IgD-negative memory B cell (primary cell): ENCODE data around the gene ACOT8. TPM values are rescaled to one million over a fixed set of nuclear protein-coding genes. Genes with fewer than 3 reads are reported as not detected.
"Not testable (repeated sequence)": the region's sequence is repeated elsewhere in the genome, so short reads cannot be mapped to it uniquely, and the experiment has no call there.

Experiments
- H3K27ac Mint-ChIP-seq, 3 donors: one replicate each; pipeline ENCODE4 v1.8.0; 2020 to 2022; ENCODE audit warnings: mild to moderate bottlenecking in 3 of 3, mixed read lengths in 3 of 3, moderate library complexity in 1 of 3
- H3K27me3 Mint-ChIP-seq: one replicate; pipeline ENCODE4 v1.8.0; 2021; ENCODE audit warnings: mixed read lengths
- H3K36me3 Mint-ChIP-seq: one replicate; pipeline ENCODE4 v1.8.0; 2020; ENCODE audit warnings: mild to moderate bottlenecking, mixed read lengths
- H3K4me1 Mint-ChIP-seq, 3 donors: one replicate each; pipeline ENCODE4 v1.8.0; 2020 to 2022; ENCODE audit warnings: mixed read lengths in 3 of 3, mild to moderate bottlenecking in 1 of 3
- H3K4me3 Mint-ChIP-seq, 4 donors: one replicate each; pipeline ENCODE4 v1.8.0; 2020 to 2022; ENCODE audit warnings: mild to moderate bottlenecking in 4 of 4, mixed read lengths in 4 of 4, moderate library complexity in 3 of 4
- H3K9me3 Mint-ChIP-seq, 3 donors: one replicate each; pipeline ENCODE4 v1.8.0; 2020 to 2021; ENCODE audit warnings: mixed read lengths in 3 of 3, mild to moderate bottlenecking in 1 of 3
- polyA plus RNA-seq: library from polyadenylated mRNA; unstranded; fragments of 300-500 nt; fragmentation: Illumina TruSeq; gene quantifications from one replicate; pipeline ENCODE4 v1.2.3, GENCODE V29; 2021

The ACOT8 gene
- polyA plus RNA-seq, 1 donor from 2014 or later, result 45.2 TPM

DNA sequence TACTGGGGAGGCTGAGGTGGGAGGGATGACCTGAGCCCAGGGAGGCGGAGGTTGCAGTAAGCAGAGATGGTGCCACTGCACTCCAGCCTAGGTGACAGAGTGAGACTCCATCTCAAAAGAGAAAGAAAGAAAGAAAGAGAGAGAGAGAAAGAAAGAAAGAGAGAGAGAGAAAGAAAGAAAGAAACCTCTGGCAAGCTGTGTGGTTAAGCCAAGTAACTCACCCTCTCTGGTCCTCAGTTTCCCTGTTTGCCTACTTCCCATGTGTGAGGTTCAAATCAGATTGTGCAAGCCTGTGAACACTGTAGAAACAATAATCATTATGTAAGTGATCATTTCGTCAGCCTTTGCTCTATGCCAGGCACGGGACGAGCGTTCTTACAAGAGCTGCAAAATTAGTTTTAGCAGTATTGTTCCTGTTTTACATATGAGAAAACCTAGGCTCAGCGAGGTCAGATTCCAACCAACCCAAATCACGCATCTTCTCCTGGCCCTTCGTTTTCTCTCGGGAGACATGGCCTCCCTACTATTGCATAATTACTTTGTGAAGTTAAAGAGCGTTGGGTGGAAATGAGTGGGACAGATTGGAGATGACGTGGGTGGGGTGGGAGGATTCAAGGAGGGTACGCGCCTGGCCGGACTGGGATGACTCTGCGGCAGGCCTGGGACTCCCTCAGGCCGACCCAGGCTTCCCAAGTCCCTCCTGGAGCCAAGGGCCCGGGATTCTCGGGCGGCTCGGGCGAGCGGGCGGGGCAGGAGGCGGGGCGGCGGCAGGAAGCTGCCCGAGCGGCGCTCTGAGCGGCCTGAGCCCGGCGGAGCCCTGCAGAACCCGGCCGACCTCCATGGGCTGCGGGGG lies 23.9 kb downstream of the ACOT8 start, which contains the start of gene SNX21:
SNX21 (plus strand) TSS at position 770 of the 853 bp plus-strand sequence. CDS start 121 bp downstream, outside the sequence.
- Mint-ChIP-seq H3K27ac (peak within 1 kb of the TSS in 1 of 3 donors; percentile 19), H3K27me3 (peaks cover 3% of the 10 kb centered on the region), H3K4me3 (peak within 1 kb of the TSS; percentile 74 to 95 (median 86)), H3K4me1 (peaks cover 5 to 6% (median 6%) of the 10 kb centered on the region in 3 donors), H3K36me3 (no peaks in the 10 kb centered on the region), H3K9me3 (no peaks in the 10 kb centered on the region)

DNA sequence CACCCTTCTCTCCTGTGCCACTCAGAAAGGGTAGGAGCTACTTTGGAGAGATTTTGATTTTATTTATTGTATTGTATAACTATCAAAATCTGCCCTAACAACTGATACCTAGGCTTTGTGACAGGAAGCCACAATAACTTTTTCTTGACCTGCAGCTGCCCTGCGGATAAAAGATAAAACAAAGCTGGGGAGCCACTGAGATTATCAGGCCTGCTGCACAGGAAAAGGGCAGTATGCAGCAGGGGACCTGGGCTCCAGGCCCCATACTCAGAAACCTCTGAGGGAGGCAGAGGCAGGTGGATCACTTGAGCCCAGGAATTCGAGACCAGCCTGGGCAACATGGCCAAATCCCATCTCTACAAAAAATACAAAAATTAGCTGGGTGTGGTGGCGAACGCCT lies 24.6 kb downstream of the ACOT8 start:
- no peaks in the 10 kb centered on the region for H3K36me3 Mint-ChIP-seq
- no peak overlapping the region for H3K27ac Mint-ChIP-seq
- H3K27me3 Mint-ChIP-seq, result peaks cover 3% of the 10 kb centered on the region
- no peaks in the 10 kb centered on the region for H3K9me3 Mint-ChIP-seq
- H3K4me3 Mint-ChIP-seq, result peak overlapping the region in 3 of 4 donors; percentile 74 to 87 (median 85)
- H3K4me1 Mint-ChIP-seq, result peaks cover 5 to 6% (median 6%) of the 10 kb centered on the region in 3 donors

DNA sequence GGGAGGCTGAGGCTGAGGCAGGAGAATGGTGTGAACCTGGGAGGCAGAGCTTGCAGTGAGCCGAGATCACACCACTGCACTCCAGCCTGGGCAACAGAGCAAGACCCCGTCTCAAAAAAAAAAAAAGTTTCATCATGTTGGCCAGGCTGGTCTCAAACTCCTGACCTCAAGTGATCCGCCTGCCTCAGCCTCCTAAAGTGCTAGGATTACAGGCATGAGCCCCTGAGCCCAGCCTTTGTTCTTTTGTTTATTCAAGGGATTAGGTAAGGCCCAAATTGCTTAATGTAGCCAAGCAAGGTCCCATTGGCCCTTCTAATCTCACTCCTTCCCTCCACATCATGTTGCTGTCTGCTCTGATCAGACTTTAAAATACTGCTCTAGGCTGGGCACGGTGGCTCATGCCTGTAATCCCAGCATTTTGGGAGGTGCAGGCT lies 27.5 kb downstream of the ACOT8 start:
- H3K27me3 Mint-ChIP-seq, H3K4me3 Mint-ChIP-seq, H3K4me1 Mint-ChIP-seq, H3K27ac Mint-ChIP-seq, H3K9me3 Mint-ChIP-seq, H3K36me3 Mint-ChIP-seq: not testable (repeated sequence)

DNA sequence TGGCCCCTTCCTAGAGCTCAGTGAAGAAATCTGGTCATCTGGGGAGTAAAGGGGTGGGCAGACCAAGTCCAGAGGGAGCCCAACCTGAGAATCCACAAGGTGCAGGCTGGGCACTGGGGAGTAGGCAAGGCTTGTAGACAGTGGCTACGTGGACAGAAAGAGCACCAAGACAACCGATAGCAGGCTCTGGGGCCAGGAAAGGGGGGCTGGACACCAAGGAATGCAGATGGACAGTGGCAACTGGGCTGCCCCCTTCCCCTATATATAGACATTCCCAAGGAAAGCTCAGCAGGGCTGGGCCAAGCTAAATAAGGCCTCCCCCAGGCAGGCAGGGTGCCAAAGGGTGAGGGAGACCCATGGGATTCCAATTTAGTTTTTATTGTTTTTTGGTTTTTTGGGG lies 28.6 kb downstream of the ACOT8 start:
- Mint-ChIP-seq H3K36me3 (no peaks in the 10 kb centered on the region), H3K9me3 (no peaks in the 10 kb centered on the region), H3K27ac (peak overlapping the region in 1 of 3 donors; percentile 35), H3K4me1 (peaks cover 11 to 14% (median 13%) of the 10 kb centered on the region in 3 donors), H3K4me3 (no peak overlapping the region), H3K27me3 (peaks cover 12% of the 10 kb centered on the region)

DNA sequence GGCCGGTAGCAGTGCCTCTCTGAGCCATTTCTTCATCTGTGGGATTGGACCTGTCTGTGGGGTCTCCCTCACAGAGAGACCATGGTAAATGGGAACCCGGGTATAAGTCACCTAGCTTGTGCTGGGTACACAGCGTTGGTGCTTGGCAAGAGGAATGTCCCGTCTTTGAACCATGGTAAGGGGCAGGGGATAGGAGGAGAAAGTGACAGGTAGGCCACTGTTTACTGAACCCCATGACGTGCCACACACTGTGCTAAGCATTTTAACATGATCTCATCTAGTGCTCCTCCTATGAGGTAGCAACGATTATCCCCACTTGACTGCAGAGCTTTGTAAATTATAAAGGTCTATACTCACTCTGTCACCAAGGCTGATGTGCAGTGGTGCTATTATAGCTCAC lies 29.5 kb downstream of the ACOT8 start:
- H3K9me3 Mint-ChIP-seq, result no peaks in the 10 kb centered on the region
- peaks cover 11% of the 10 kb centered on the region for H3K27me3 Mint-ChIP-seq

DNA sequence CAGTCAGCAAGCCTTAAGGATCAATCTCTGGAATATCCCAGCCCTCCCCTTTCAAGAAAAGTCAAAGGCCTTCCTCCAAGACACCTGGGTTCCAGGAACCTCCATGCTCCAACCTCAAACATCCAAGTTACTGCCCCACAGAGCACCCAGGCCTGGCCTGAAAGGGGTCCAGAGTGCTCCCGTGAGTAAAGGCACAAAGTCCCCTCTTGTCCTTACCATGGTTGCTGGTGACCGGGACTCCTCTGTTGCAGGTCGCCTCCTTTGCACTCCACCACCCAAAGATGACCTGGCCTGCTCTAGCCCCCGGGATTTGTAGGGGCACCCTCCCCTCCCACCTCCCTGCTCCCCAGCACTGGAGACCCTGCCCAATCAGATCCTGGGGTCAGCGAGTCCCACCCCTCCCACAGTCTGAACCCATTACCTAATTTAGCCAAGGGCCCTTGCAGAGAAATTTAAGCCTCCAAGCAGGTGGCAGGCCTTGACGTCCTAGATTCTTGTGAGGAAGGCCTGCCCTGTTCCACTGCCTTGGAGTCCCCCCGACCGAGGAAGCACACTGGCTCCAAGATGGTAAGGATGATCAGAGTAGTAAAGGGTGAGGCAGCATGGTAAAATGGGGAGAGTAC lies 30.1 kb downstream of the ACOT8 start, which contains the start of gene TNNC2:
TNNC2 (minus strand) TSS at position 283 of the 623 bp plus-strand sequence; CDS start at position 219, 64 bp downstream.
- Mint-ChIP-seq H3K27ac (no peak within 1 kb of the TSS), H3K27me3 (peaks cover 11% of the 10 kb centered on the region), H3K9me3 (no peaks in the 10 kb centered on the region), H3K36me3 (no peaks in the 10 kb centered on the region), H3K4me1 (peaks cover 6 to 13% (median 13%) of the 10 kb centered on the region in 3 donors), H3K4me3 (peak within 1 kb of the TSS in 2 of 4 donors; percentile 24 to 29)

More for the DNA sequence above, 29.5 kb downstream of the ACOT8 start:
- peak overlapping the region in 1 of 4 donors; percentile 24 for H3K4me3 Mint-ChIP-seq
- H3K27ac Mint-ChIP-seq, result no peak overlapping the region
- peaks cover 6 to 11% (median 11%) of the 10 kb centered on the region in 3 donors for H3K4me1 Mint-ChIP-seq
- H3K36me3 Mint-ChIP-seq, result no peaks in the 10 kb centered on the region

DNA sequence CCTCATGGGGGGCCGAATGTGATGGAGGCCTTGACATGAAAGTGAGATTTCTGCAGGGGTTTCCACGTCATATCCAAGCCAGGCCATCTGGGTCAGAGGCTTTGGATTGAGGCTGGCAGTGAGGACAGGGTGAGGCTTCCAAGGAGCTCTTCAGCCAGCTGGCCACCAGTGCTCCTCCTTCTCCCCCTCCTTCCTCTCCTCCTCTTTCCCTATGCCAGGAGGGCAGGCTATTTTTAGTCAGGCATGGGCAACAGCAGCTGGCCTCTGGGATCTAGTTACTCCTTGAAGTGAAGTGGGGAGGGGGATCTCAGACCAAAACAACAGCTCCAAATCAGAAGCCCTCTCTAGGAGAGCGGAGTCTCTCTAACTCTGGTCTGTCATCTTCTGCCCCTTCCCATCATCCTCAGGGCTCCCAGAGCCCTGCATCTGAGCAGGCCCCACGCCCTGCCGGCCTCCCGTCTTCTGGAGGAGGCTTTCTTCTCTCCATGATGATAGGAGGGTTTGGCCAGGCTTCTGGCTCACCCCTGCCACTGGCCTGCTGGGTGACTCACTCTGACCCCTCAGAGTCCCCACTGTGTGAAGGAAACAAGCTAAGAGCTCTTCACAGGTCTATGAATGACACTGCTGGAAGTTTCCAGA lies 30.7 kb downstream of the ACOT8 start:
- H3K36me3 Mint-ChIP-seq, result no peaks in the 10 kb centered on the region
- peaks cover 6 to 13% (median 13%) of the 10 kb centered on the region in 3 donors for H3K4me1 Mint-ChIP-seq
- peak overlapping the region in 1 of 4 donors; percentile 29 for H3K4me3 Mint-ChIP-seq
- H3K27ac Mint-ChIP-seq, result no peak overlapping the region
- peaks cover 11% of the 10 kb centered on the region for H3K27me3 Mint-ChIP-seq
- H3K9me3 Mint-ChIP-seq, result no peaks in the 10 kb centered on the region

DNA sequence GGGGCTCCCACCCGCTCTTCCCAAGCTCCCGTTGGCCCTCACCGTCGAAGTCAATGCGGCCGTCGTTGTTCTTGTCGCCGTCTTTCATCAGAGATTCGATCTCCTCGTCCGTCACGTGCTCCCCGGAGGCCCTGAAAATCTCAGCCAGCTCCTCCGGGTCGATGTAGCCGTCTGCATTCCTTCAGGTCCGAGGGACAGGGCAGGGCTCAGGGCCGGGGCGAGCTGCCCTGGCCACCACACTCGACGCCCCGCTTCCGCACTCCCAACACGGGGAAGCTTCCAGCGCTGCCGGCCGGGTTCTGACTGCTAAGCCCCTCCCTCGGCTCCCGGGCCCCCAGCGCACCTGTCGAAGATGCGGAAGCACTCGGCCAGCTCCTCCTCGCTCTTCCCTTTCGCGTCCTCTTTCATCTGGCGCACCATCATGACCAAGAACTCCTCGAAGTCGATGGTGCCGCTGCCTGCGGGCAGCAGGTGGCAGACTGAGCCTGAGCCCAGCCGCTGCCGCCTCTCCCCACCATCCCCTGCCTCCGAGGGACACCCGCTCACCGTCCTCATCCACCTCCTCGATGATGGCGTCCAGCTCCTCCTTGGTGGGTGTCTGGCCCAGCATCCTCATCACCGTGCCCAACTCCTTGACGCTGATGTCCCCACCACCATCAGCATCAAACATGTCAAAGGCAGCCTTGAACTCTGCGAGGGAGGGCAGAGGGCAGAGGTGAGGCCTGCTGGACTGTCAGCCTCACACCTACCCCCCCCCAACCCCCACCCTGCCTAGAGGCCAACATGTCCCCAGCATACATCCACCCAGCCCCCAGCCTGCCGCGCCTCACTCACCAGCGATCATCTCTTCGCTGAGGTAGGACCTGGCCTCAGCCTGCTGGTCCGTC lies 33.0 kb downstream of the ACOT8 start:
- peaks cover 6 to 16% (median 15%) of the 10 kb centered on the region in 3 donors for H3K4me1 Mint-ChIP-seq
- H3K36me3 Mint-ChIP-seq, result peaks cover 2% of the 10 kb centered on the region
- peak overlapping the region; percentile 76 to 89 (median 83) for H3K4me3 Mint-ChIP-seq
- peaks cover 13% of the 10 kb centered on the region for H3K27me3 Mint-ChIP-seq
- H3K27ac Mint-ChIP-seq, result peak overlapping the region; percentile 73 to 96 (median 80)
- no peaks in the 10 kb centered on the region for H3K9me3 Mint-ChIP-seq

DNA sequence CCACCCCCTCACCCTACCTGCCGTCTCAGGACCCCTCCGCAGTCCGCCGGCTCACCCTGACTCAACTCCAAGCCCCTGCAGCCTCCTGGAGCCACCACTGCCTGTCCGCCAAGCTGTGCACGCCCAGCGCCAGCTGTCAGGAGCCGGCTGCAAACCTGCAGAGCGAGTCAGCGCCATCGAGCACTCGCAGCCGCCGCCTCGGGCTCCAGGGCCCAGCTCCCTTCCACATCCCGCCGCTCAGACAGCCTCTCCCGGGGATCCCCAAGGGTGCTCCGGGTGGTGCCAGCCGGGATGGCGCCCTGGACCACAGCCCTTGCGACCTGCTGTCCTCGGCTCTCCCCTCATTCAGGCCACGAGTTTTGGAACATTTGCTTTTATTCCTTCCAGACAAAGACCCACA lies 34.3 kb downstream of the ACOT8 start:
- peak overlapping the region in 2 of 4 donors; percentile 41 to 65 for H3K4me3 Mint-ChIP-seq
- H3K27ac Mint-ChIP-seq, result no peak overlapping the region
- H3K9me3 Mint-ChIP-seq, result no peaks in the 10 kb centered on the region
- H3K4me1 Mint-ChIP-seq, result peaks cover 6 to 16% (median 15%) of the 10 kb centered on the region in 3 donors
- H3K36me3 Mint-ChIP-seq, result peaks cover 2% of the 10 kb centered on the region
- H3K27me3 Mint-ChIP-seq, result peaks cover 13% of the 10 kb centered on the region

DNA sequence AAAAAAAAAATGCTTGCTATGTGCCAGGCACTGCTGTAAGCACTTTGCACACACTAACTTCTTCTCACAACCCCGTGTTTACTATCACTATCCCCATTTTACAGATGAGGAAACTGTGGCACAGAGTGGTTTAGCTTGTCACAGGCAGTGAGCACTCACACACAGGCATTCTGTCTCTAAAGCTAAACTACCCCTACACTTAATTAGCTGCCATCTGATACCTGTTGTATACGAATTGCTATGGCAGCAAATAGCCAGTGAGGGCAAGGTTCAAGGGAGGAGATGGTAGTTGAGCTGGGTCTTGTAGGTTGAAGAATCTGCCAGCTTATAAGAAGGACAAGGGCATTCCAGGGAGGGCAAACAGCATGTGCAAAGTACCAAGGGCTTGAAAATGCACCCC lies 35.2 kb downstream of the ACOT8 start:
- Mint-ChIP-seq H3K27me3 (peaks cover 13% of the 10 kb centered on the region), H3K9me3 (no peaks in the 10 kb centered on the region), H3K4me3 (no peak overlapping the region), H3K4me1 (peaks cover 6 to 16% (median 15%) of the 10 kb centered on the region in 3 donors), H3K36me3 (peaks cover 2% of the 10 kb centered on the region), H3K27ac (no peak overlapping the region)

DNA sequence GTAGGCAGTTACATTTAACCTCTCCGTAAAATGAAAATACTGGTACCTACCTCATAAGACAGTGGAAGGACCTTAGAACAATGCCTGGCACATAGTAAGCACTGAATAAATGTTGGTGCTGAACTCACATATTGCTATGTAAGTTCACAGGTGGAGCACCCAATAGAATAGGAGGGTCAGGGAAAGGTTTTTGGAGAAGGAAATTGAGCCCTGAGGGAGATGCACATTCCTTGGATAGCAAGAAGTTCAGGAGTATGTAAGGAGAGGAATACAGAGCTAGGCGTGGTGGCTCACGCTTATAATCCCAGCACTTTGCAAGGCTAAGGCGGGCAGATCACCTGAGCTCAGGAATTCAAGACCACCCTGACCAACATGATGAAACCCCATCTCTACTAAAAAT lies 37.7 kb downstream of the ACOT8 start:
- H3K4me1 Mint-ChIP-seq, result peaks cover 6 to 15% (median 14%) of the 10 kb centered on the region in 3 donors
- H3K27ac Mint-ChIP-seq, result no peak overlapping the region
- H3K36me3 Mint-ChIP-seq, result peaks cover 2% of the 10 kb centered on the region
- H3K4me3 Mint-ChIP-seq, result no peak overlapping the region
- H3K27me3 Mint-ChIP-seq, result peaks cover 13% of the 10 kb centered on the region
- no peaks in the 10 kb centered on the region for H3K9me3 Mint-ChIP-seq

DNA sequence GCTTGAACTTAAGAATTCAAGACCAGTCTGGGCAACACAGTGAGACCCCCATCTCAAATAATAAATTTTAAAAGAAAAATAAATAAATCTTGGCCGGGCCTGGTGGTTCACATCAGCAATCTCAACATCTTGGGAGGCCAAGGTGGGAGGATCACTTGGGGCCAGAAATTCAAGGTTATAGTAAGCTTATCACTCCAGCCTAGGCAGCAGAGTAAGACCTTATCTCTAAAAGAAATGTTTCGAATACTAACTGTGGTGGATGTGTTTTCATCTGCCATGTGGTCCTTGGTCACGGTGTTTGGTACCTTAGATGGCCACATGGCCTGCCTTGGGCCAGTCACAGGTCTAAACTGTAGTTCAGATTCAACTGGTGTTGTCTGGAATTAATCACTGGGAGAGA lies 39.0 kb downstream of the ACOT8 start:
- no peak overlapping the region for H3K4me3 Mint-ChIP-seq
- H3K27me3 Mint-ChIP-seq, result peaks cover 3% of the 10 kb centered on the region
- peaks cover 2% of the 10 kb centered on the region for H3K36me3 Mint-ChIP-seq
- peaks cover 0 to 8% (median 6%) of the 10 kb centered on the region in 3 donors for H3K4me1 Mint-ChIP-seq
- H3K9me3 Mint-ChIP-seq, result no peaks in the 10 kb centered on the region
- no peak overlapping the region for H3K27ac Mint-ChIP-seq

DNA sequence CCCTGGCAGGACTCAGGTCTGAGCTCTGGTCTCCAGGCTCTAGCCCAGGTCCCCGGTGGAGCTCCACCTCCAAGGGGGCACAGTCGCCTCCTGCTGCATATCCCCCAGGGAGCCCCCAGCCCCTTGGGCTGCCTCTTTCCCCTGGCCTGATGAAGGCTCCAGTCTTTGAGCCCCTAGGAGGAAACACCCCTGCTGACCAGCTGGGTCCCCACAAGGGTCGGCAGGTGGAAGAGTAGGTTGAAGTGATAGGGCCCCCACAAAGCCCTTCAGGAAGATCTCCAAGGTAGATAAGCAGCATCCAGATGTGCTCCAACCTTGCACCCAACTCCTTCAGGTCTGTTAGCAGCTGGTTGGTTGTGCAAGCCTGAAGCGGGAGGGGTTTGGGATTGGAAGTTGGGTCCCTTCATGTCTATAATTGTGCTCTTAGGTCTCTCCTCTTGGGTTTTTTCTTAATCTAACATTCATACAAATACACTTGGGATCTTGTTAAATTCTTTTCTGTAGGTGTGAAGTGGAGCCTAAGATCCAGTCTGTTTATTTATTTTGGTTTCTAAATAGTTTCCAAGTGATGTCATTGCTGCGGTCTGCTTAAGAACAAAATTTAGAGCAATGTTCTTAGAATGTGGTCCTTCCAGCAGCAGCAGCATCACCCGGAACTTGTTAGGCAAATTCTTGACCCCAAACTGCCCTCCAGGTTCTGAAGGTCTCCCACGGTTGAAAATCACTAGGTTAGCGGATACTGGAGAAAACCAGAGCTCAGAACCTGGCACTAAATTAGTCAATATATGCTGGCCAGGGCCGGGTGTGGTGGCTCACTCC lies 39.6 kb downstream of the ACOT8 start:
- no peak overlapping the region for H3K4me3 Mint-ChIP-seq
- H3K9me3 Mint-ChIP-seq, result no peaks in the 10 kb centered on the region
- peaks cover 0 to 10% (median 5%) of the 10 kb centered on the region in 3 donors for H3K4me1 Mint-ChIP-seq
- H3K27ac Mint-ChIP-seq, result no peak overlapping the region
- H3K36me3 Mint-ChIP-seq, result peaks cover 2% of the 10 kb centered on the region
- peaks cover 2% of the 10 kb centered on the region for H3K27me3 Mint-ChIP-seq
